Omental fat pad (tissue), 4 donors: ENCODE measurements around the gene TUT4. TPM values are rescaled to one million over a fixed set of nuclear protein-coding genes. Genes with fewer than 3 reads are reported as not detected.

Experiments
- ATAC-seq: fragments of 150-250 bp; one replicate; pipeline ENCODE4 v1.9.1; 2016; ENCODE audit warnings: mild to moderate bottlenecking, moderate library complexity; ENCODE audit not compliant: low FRiP score
- DNase-seq: peaks from one replicate; pipeline ENCODE4 v3.0.0-alpha.2; 2019; ENCODE audit warnings: low spot score
- CTCF ChIP-seq, 3 donors: fragments of 450-650 bp; IDR thresholded peaks; one replicate each; pipeline ENCODE4 v1.5.1; 2016 to 2017; ENCODE audit warnings: antibody characterized with exemption in 3 of 3, mild to moderate bottlenecking in 3 of 3, moderate library complexity in 2 of 3
- total RNA-seq, 4 donors: library from RNA; depleted of rRNA; stranded (reverse); fragments of >200 nt; gene quantifications; one replicate each; pipeline ENCODE4 v1.1.0, GENCODE V29; 2016

Gene TUT4
- total RNA-seq, 4 donors from 2014 or later: 26.2 to 56.4 (median 42.4) TPM

- ATAC-seq (no peak), DNase-seq (no peak)
- TF ChIP-seq CTCF (IDR thresholded peaks at IDR 0.05): no peak
Observed at GRCh38 chr1:52598729-52599128, 45.8 kb upstream of the TUT4 start.

- ATAC-seq (no peak), DNase-seq (no peak)
- no peak for TF ChIP-seq CTCF (IDR thresholded peaks at IDR 0.05)
Observed at GRCh38 chr1:52597912-52598311, 45.0 kb upstream of the TUT4 start.

GRCh38 chr1:52595061-52595460 lies 42.2 kb upstream of the TUT4 start:
- ATAC-seq (no peak), DNase-seq (no peak)
- TF ChIP-seq CTCF (IDR thresholded peaks at IDR 0.05): no peak

- DNase-seq (no peak), ATAC-seq (no peak)
- TF ChIP-seq CTCF (IDR thresholded peaks at IDR 0.05): no peak
Observed at GRCh38 chr1:52593495-52593894, 40.6 kb upstream of the TUT4 start.

- no peak for TF ChIP-seq CTCF (IDR thresholded peaks at IDR 0.05)
- ATAC-seq: no peak
- DNase-seq: no peak
Observed at GRCh38 chr1:52592637-52593323, 39.9 kb upstream of the TUT4 start.

GRCh38 chr1:52590266-52590665 lies 37.4 kb upstream of the TUT4 start:
- DNase-seq (no peak), ATAC-seq (no peak)
- TF ChIP-seq CTCF (IDR thresholded peaks at IDR 0.05): no peak

- ATAC-seq (no peak), DNase-seq (no peak)
- no peak for TF ChIP-seq CTCF (IDR thresholded peaks at IDR 0.05)
Observed at GRCh38 chr1:52588535-52588934, 35.6 kb upstream of the TUT4 start.
